GM12878 (cell line): ENCODE data around the gene SPARC. TPM values are rescaled to one million over a fixed set of nuclear protein-coding genes. Genes with fewer than 3 reads are reported as not detected.

Source experiments
- BACH1 ChIP-seq: fragments of 450-650 bp; IDR thresholded peaks from 2 replicates; pipeline ENCODE4 v1.6.1; 2017; ENCODE audit warnings: mild to moderate bottlenecking, borderline replicate concordance
- BHLHE40 ChIP-seq, 2 experiments: fragments of 450-650 bp in 1 of 2; IDR thresholded peaks; 2 replicates each; pipeline ENCODE4 v1.6.1; 2011 to 2017; ENCODE audit warnings: low read depth in 2 of 2, borderline replicate concordance in 1 of 2, improper control_type of control experiment in 1 of 2, low read length in 1 of 2, mild to moderate bottlenecking in 1 of 2
- CBFB ChIP-seq: IDR thresholded peaks from 2 replicates; pipeline ENCODE4 v1.6.1; 2016; ENCODE audit warnings: antibody characterized with exemption, low read depth
- CHD2 ChIP-seq: IDR thresholded peaks from 2 replicates; pipeline ENCODE4 v1.6.1; 2011; ENCODE audit warnings: low read depth, low read length, improper control_type of control experiment, borderline replicate concordance
- HDAC6 ChIP-seq: fragments of 200-600 bp; sonication (generic); IDR thresholded peaks from one replicate; pipeline ENCODE4 v1.8.0; 2017; ENCODE audit warnings: antibody characterized with exemption; ENCODE audit not compliant: unreplicated experiment
- MAX ChIP-seq: IDR thresholded peaks from 2 replicates; pipeline ENCODE4 v1.6.1; 2012; ENCODE audit warnings: low read depth, low read length, improper control_type of control experiment
- NFIC ChIP-seq: IDR thresholded peaks from 2 replicates; pipeline ENCODE4 v1.6.1; 2012; ENCODE audit warnings: low read depth, mild to moderate bottlenecking, inconsistent platforms, low read length, moderate library complexity
- NR2F1 ChIP-seq: fragments of 450-650 bp; conservative IDR thresholded peaks from 2 replicates; pipeline ENCODE4 v1.6.1; 2017; ENCODE audit warnings: mild to moderate bottlenecking
- PAX8 ChIP-seq: fragments of 450-650 bp; IDR thresholded peaks from 2 replicates; pipeline ENCODE4 v1.6.1; 2017; ENCODE audit warnings: mild to moderate bottlenecking, moderate library complexity
- POLR2AphosphoS5 ChIP-seq: IDR thresholded peaks from 2 replicates; pipeline ENCODE4 v1.6.1; 2011; ENCODE audit warnings: mild to moderate bottlenecking, low read length, inconsistent platforms
- TCF3 ChIP-seq: IDR thresholded peaks from 2 replicates; pipeline ENCODE4 v1.6.1; 2012; ENCODE audit warnings: low read depth, mild to moderate bottlenecking, low read length, borderline replicate concordance; ENCODE audit not compliant: insufficient read depth
- YY1 ChIP-seq: IDR thresholded peaks from 2 replicates; pipeline ENCODE4 v1.6.1; 2011; ENCODE audit warnings: low read depth, mild to moderate bottlenecking, low read length
- ZNF384 ChIP-seq: IDR thresholded peaks from 2 replicates; pipeline ENCODE4 v1.6.1; 2012; ENCODE audit warnings: low read depth, mild to moderate bottlenecking, low read length, improper control_type of control experiment, borderline replicate concordance
- ZSCAN29 ChIP-seq: fragments of 450-650 bp; IDR thresholded peaks from 2 replicates; pipeline ENCODE4 v1.6.1; 2017; ENCODE audit warnings: mild to moderate bottlenecking, moderate library complexity
- polyA plus RNA-seq, 11 experiments: library from polyadenylated mRNA; depleted of rRNA in 4 of 11; unstranded in 6 of 11; stranded (reverse) in 5 of 11; fragments of >200 nt; fragmentation: Nextera tagmentation in 4 of 11; fragmentation: Illumina TruSeq in 1 of 11; extraction: Ambion mirVana in 4 of 11; extraction: Trizol in 1 of 11; gene quantifications; 1 replicate in 1 of 11; 2 replicates in 10 of 11; pipeline versions ENCODE4 v1.2.1 to v1.2.3, GENCODE V29; 2011 to 2016; ENCODE audit warnings: inconsistent platforms in 2 of 11, missing spikeins in 2 of 11, low read depth in 1 of 11
- total RNA-seq, 4 experiments: library from RNA; depleted of rRNA in 3 of 4; stranded (reverse); fragments of >200 nt in 3 of 4; fragmentation: Illumina TruSeq in 1 of 4; extraction: Trizol in 1 of 4; gene quantifications; 2 replicates each; pipeline versions ENCODE4 v1.2.1 to v1.2.3, GENCODE V29; 2013 to 2021
- TF ChIP-seq, protein P1 (sequence below): fragments of 450-650 bp; IDR thresholded peaks from 2 replicates; pipeline ENCODE4 v1.6.1; 2017; ENCODE audit warnings: mild to moderate bottlenecking, low read depth, inconsistent platforms; ENCODE audit not compliant: poor library complexity, severe bottlenecking
- TF ChIP-seq, protein P2 (sequence below), 3 experiments: IDR thresholded peaks in 2 of 3; conservative IDR thresholded peaks in 1 of 3; 2 replicates each; pipeline ENCODE4 v1.5.1; 2011; ENCODE audit warnings: low read depth in 3 of 3, low read length in 3 of 3, mild to moderate bottlenecking in 3 of 3, control low read depth in 2 of 3, moderate library complexity in 2 of 3, inconsistent platforms in 1 of 3, mixed read lengths in 1 of 3; ENCODE audit not compliant: control insufficient read depth in 2 of 3, insufficient read depth in 1 of 3; ENCODE audit errors: extremely low read depth in 1 of 3

Gene SPARC
- total and polyA plus RNA-seq, 10 of the 15 experiments (the other 5 are each of a cell fraction or from before 2014, with no cell fraction given) = 29.6 to 154 (median 57.0) TPM

DNA sequence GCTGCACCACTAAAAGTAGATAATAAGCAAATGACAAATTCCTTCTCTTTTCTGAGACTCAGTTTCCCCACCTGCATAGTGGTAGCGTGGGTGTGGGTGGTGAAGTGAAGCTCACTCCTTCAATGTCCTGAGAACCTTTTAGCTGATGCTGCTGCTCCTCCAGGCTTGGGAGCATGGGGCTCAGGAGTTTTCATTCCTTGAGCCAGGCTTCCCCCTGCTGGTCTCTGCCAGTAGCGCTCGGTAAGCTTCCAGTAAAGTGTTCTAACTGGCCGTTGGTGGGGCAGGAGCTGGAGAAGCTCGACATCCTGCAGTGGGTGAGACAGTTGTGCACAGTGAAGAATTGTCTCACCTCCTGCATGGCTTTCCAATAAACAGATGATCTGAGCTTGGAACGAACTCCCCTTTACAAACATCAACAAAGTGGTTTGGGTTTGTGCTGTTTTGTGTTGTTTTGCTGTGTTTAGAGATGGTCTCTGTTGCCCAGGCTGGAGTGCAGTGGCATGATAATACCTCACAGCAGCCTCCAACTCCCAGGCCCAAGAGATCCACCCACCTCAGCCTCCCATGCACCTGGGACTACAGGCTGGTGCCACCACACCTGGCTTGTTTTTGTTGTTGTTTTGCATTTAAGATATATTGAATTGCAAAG lies 34.6 kb downstream of the SPARC start (continued):
- no peak for TF ChIP-seq ZSCAN29
- no peak for TF ChIP-seq ZNF384
- TF ChIP-seq POLR2AphosphoS5 = no peak
- no peak for TF ChIP-seq MAX
- TF ChIP-seq BACH1 = no peak
- TF ChIP-seq, protein P1, sequence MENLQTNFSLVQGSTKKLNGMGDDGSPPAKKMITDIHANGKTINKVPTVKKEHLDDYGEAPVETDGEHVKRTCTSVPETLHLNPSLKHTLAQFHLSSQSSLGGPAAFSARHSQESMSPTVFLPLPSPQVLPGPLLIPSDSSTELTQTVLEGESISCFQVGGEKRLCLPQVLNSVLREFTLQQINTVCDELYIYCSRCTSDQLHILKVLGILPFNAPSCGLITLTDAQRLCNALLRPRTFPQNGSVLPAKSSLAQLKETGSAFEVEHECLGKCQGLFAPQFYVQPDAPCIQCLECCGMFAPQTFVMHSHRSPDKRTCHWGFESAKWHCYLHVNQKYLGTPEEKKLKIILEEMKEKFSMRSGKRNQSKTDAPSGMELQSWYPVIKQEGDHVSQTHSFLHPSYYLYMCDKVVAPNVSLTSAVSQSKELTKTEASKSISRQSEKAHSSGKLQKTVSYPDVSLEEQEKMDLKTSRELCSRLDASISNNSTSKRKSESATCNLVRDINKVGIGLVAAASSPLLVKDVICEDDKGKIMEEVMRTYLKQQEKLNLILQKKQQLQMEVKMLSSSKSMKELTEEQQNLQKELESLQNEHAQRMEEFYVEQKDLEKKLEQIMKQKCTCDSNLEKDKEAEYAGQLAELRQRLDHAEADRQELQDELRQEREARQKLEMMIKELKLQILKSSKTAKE = no peak
- TF ChIP-seq NR2F1 = no peak
- no peak for TF ChIP-seq CBFB
- TF ChIP-seq, protein P2, sequence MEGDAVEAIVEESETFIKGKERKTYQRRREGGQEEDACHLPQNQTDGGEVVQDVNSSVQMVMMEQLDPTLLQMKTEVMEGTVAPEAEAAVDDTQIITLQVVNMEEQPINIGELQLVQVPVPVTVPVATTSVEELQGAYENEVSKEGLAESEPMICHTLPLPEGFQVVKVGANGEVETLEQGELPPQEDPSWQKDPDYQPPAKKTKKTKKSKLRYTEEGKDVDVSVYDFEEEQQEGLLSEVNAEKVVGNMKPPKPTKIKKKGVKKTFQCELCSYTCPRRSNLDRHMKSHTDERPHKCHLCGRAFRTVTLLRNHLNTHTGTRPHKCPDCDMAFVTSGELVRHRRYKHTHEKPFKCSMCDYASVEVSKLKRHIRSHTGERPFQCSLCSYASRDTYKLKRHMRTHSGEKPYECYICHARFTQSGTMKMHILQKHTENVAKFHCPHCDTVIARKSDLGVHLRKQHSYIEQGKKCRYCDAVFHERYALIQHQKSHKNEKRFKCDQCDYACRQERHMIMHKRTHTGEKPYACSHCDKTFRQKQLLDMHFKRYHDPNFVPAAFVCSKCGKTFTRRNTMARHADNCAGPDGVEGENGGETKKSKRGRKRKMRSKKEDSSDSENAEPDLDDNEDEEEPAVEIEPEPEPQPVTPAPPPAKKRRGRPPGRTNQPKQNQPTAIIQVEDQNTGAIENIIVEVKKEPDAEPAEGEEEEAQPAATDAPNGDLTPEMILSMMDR (IDR thresholded peaks at IDR 0.05 in 2 of 3, conservative IDR thresholded peaks at IDR 0.05 in 1 of 3; ENCODE audit: control insufficient read depth in 2 of 3, extremely low read depth in 1 of 3, insufficient read depth in 1 of 3, low read depth in 3 of 3, low read length in 3 of 3) = peak; percentile 96 to 99 (median 97); a peak in 5 of 6 replicates
- TF ChIP-seq NFIC = no peak
- TF ChIP-seq TCF3 = no peak
- TF ChIP-seq CHD2 = no peak
- TF ChIP-seq HDAC6 = no peak
- TF ChIP-seq YY1 = peak; percentile 73
- TF ChIP-seq BHLHE40 (IDR thresholded peaks at IDR 0.05; ENCODE audit: borderline replicate concordance in 1 of 2, low read depth in 2 of 2, low read length in 1 of 2) = peak in 1 of 2 experiments; percentile 9; a peak in 1 of 4 replicates
- TF ChIP-seq PAX8 = no peak
